ENCODE measurements around the gene RAD51. TPM values are rescaled to one million over a fixed set of nuclear protein-coding genes. Genes with fewer than 3 reads are reported as not detected.
"Not testable (repeated sequence)": the region's sequence is repeated elsewhere in the genome, so short reads cannot be mapped to it uniquely, and the experiment has no call there.

Gene RAD51
- total RNA-seq = 1 to 10 TPM in 2 of 4 donors, under 1 TPM in 2; 0.64 to 2.2 (median 1.1) TPM

GRCh38 chr15:40694688-40695468 lies at the start of gene RAD51:
Gene RAD51, plus strand, starts transcription at chr15:40695174. Its CDS starts 3,585 bp downstream, at chr15:40698759.
- Histone ChIP-seq H3K4me1 (peaks cover 13% of the 10 kb centered on the region), H3K36me3 (peaks cover 10% of the 10 kb centered on the region), H3K27me3 (no peaks in the 10 kb centered on the region), H3K9me3 (no peaks in the 10 kb centered on the region), H3K27ac (peak within 1 kb of the TSS; percentile 97), H3K4me3 (peak within 1 kb of the TSS; percentile 65)
- peak; percentile 94 to 97 for DNase-seq (ENCODE audit: low spot score in 2 of 2)
- TF ChIP-seq, protein P1, sequence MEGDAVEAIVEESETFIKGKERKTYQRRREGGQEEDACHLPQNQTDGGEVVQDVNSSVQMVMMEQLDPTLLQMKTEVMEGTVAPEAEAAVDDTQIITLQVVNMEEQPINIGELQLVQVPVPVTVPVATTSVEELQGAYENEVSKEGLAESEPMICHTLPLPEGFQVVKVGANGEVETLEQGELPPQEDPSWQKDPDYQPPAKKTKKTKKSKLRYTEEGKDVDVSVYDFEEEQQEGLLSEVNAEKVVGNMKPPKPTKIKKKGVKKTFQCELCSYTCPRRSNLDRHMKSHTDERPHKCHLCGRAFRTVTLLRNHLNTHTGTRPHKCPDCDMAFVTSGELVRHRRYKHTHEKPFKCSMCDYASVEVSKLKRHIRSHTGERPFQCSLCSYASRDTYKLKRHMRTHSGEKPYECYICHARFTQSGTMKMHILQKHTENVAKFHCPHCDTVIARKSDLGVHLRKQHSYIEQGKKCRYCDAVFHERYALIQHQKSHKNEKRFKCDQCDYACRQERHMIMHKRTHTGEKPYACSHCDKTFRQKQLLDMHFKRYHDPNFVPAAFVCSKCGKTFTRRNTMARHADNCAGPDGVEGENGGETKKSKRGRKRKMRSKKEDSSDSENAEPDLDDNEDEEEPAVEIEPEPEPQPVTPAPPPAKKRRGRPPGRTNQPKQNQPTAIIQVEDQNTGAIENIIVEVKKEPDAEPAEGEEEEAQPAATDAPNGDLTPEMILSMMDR (IDR thresholded peaks at IDR 0.05) = no peak
- no peak for TF ChIP-seq EP300 (IDR thresholded peaks at IDR 0.05)
- peak in 1 of 2 donors; percentile 70 for TF ChIP-seq POLR2A (IDR thresholded peaks at IDR 0.05)
- peak; percentile 49 to 82 (median 81) for TF ChIP-seq POLR2AphosphoS5 (IDR thresholded peaks at IDR 0.05)
- WGBS = 0% methylated on average over 9 of the region's 81 CpGs

GRCh38 chr15:40647523-40647922 lies 47.5 kb upstream of the RAD51 start:
- Histone ChIP-seq H3K4me3 (no peak overlapping the region), H3K4me1 (no peaks in the 10 kb centered on the region), H3K36me3 (no peaks in the 10 kb centered on the region), H3K27ac (no peak overlapping the region), H3K9me3 (no peaks in the 10 kb centered on the region), H3K27me3 (no peaks in the 10 kb centered on the region)
- TF ChIP-seq EP300 (IDR thresholded peaks at IDR 0.05) (no peak), POLR2AphosphoS5 (IDR thresholded peaks at IDR 0.05) (no peak), POLR2A (IDR thresholded peaks at IDR 0.05) (no peak)
- TF ChIP-seq, protein P1 (IDR thresholded peaks at IDR 0.05) = no peak
- no peak for DNase-seq (ENCODE audit: low spot score in 2 of 2)
- 97% methylated on average over 1 of the region's 1 CpG for WGBS

- Histone ChIP-seq H3K4me3 (no peak overlapping the region), H3K27me3 (no peaks in the 10 kb centered on the region), H3K4me1 (no peaks in the 10 kb centered on the region), H3K36me3 (no peaks in the 10 kb centered on the region), H3K9me3 (no peaks in the 10 kb centered on the region), H3K27ac (no peak overlapping the region)
- no peak for TF ChIP-seq EP300 (IDR thresholded peaks at IDR 0.05)
- no peak for TF ChIP-seq POLR2A (IDR thresholded peaks at IDR 0.05)
- TF ChIP-seq POLR2AphosphoS5 (IDR thresholded peaks at IDR 0.05) = no peak
- TF ChIP-seq, protein P1 (IDR thresholded peaks at IDR 0.05) = no peak
- DNase-seq (ENCODE audit: low spot score in 2 of 2) = no peak
Observed at GRCh38 chr15:40650479-40650878, 44.5 kb upstream of the RAD51 start.

- H3K4me3 ChIP-seq = no peak overlapping the region
- no peaks in the 10 kb centered on the region for H3K27me3 ChIP-seq
- H3K27ac ChIP-seq = no peak overlapping the region
- H3K4me1 ChIP-seq = no peaks in the 10 kb centered on the region
- no peaks in the 10 kb centered on the region for H3K9me3 ChIP-seq
- WGBS = 92% methylated on average over 5 of the region's 5 CpGs
- DNase-seq (ENCODE audit: low spot score in 2 of 2) = no peak
- TF ChIP-seq EP300 (IDR thresholded peaks at IDR 0.05) (no peak), POLR2A (IDR thresholded peaks at IDR 0.05) (no peak), POLR2AphosphoS5 (IDR thresholded peaks at IDR 0.05) (no peak)
- TF ChIP-seq, protein P1 (IDR thresholded peaks at IDR 0.05) = no peak
- no peaks in the 10 kb centered on the region for H3K36me3 ChIP-seq
Observed at GRCh38 chr15:40660686-40661085, 34.3 kb upstream of the RAD51 start.

GRCh38 chr15:40664909-40665308 lies 30.1 kb upstream of the RAD51 start:
- WGBS = 95% methylated on average over 7 of the region's 7 CpGs
- no peak for TF ChIP-seq POLR2A (IDR thresholded peaks at IDR 0.05)
- Histone ChIP-seq H3K4me1 (no peaks in the 10 kb centered on the region), H3K36me3 (no peaks in the 10 kb centered on the region), H3K9me3 (no peaks in the 10 kb centered on the region), H3K27me3 (no peaks in the 10 kb centered on the region), H3K4me3 (no peak overlapping the region), H3K27ac (no peak overlapping the region)
- no peak for DNase-seq (ENCODE audit: low spot score in 2 of 2)

GRCh38 chr15:40676290-40676689 lies 18.7 kb upstream of the RAD51 start:
- WGBS = 93% methylated on average over 6 of the region's 6 CpGs
- H3K27me3 ChIP-seq; H3K27ac ChIP-seq; H3K4me1 ChIP-seq; DNase-seq (ENCODE audit: low spot score in 2 of 2); H3K36me3 ChIP-seq; H3K9me3 ChIP-seq; H3K4me3 ChIP-seq: not testable (repeated sequence)

- H3K27ac ChIP-seq; H3K27me3 ChIP-seq; H3K36me3 ChIP-seq; H3K4me3 ChIP-seq; H3K4me1 ChIP-seq; H3K9me3 ChIP-seq; DNase-seq (ENCODE audit: low spot score in 2 of 2): not testable (repeated sequence)
- WGBS = 96% methylated on average over 16 of the region's 38 CpGs
Observed at GRCh38 chr15:40676906-40677305, 18.1 kb upstream of the RAD51 start.
